Measurements from ENCODE around the gene MYBBP1A. TPM values are rescaled to one million over a fixed set of nuclear protein-coding genes. Genes with fewer than 3 reads are reported as not detected.
"Not testable (repeated sequence)": the region's sequence is repeated elsewhere in the genome, so short reads cannot be mapped to it uniquely, and the experiment has no call there.

MYBBP1A gene
- 10 to 100 TPM; 72.4 to 94.3 TPM for total RNA-seq

GRCh38 chr17:4554997-4555799 lies at the start of gene MYBBP1A:
Gene MYBBP1A (minus strand): TSS chr17:4555384. CDS start chr17:4555324, 60 bp downstream.
- Mint-ChIP-seq H3K4me3 (peak within 1 kb of the TSS; percentile 87), H3K9me3 (ENCODE audit: low read depth) (no peaks in the 10 kb centered on the region), H3K27ac (peak within 1 kb of the TSS; percentile 94), H3K27me3 (no peaks in the 10 kb centered on the region), H3K4me1 (peaks cover 27% of the 10 kb centered on the region), H3K36me3 (peaks cover 12% of the 10 kb centered on the region)
- DNase-seq: peak; percentile 98
- ATAC-seq: peak; percentile 96
- CTCF ChIA-PET: interaction anchor here (0.9 to 4.7 kb wide), 4 partner anchors 11 to 355 kb away, joined by 3 to 39 read pairs (median 4); no protein-coding TSS in a partner anchor

- H3K9me3 Mint-ChIP-seq (ENCODE audit: low read depth); H3K4me3 Mint-ChIP-seq; DNase-seq; ATAC-seq; H3K27ac Mint-ChIP-seq; H3K36me3 Mint-ChIP-seq; CTCF ChIA-PET; H3K4me1 Mint-ChIP-seq: not testable (repeated sequence)
- peaks cover 37% of the 10 kb centered on the region for H3K27me3 Mint-ChIP-seq
Measured at GRCh38 chr17:4604736-4605135, 49.6 kb upstream of the MYBBP1A start.

GRCh38 chr17:4604111-4604644 lies 49.0 kb upstream of the MYBBP1A start:
- H3K27ac Mint-ChIP-seq: no peak overlapping the region
- peaks cover 32% of the 10 kb centered on the region for H3K27me3 Mint-ChIP-seq

GRCh38 chr17:4602041-4602440 lies 46.9 kb upstream of the MYBBP1A start:
- H3K36me3 Mint-ChIP-seq: no peaks in the 10 kb centered on the region
- H3K4me3 Mint-ChIP-seq: no peak overlapping the region
- no peak overlapping the region for H3K27ac Mint-ChIP-seq
- DNase-seq (no peak), ATAC-seq (no peak)
- H3K4me1 Mint-ChIP-seq: peaks cover 3% of the 10 kb centered on the region
- H3K27me3 Mint-ChIP-seq: peaks cover 14% of the 10 kb centered on the region
- no peaks in the 10 kb centered on the region for H3K9me3 Mint-ChIP-seq (ENCODE audit: low read depth)
- CTCF ChIA-PET: no interaction called here

More at GRCh38 chr17:4604111-4604644, 49.0 kb upstream of the MYBBP1A start:
- ATAC-seq (no peak), DNase-seq (no peak)
- Mint-ChIP-seq H3K4me3 (no peak overlapping the region), H3K9me3 (ENCODE audit: low read depth) (no peaks in the 10 kb centered on the region), H3K4me1 (peaks cover 3% of the 10 kb centered on the region), H3K36me3 (no peaks in the 10 kb centered on the region)
- CTCF ChIA-PET: no interaction called here

GRCh38 chr17:4601326-4601725 lies 46.1 kb upstream of the MYBBP1A start:
- Mint-ChIP-seq H3K27me3 (peaks cover 12% of the 10 kb centered on the region), H3K36me3 (no peaks in the 10 kb centered on the region), H3K4me3 (no peak overlapping the region), H3K4me1 (peaks cover 3% of the 10 kb centered on the region), H3K27ac (no peak overlapping the region), H3K9me3 (ENCODE audit: low read depth) (no peaks in the 10 kb centered on the region)
- ATAC-seq: no peak
- CTCF ChIA-PET: no interaction called here
- DNase-seq: no peak

GRCh38 chr17:4600563-4600962 lies 45.4 kb upstream of the MYBBP1A start:
- no peak overlapping the region for H3K27ac Mint-ChIP-seq
- no peaks in the 10 kb centered on the region for H3K4me1 Mint-ChIP-seq
- H3K9me3 Mint-ChIP-seq (ENCODE audit: low read depth): no peaks in the 10 kb centered on the region
- H3K27me3 Mint-ChIP-seq: peaks cover 12% of the 10 kb centered on the region
- ATAC-seq (no peak), DNase-seq (no peak)
- no peaks in the 10 kb centered on the region for H3K36me3 Mint-ChIP-seq
- CTCF ChIA-PET: no interaction called here
- no peak overlapping the region for H3K4me3 Mint-ChIP-seq

- DNase-seq: no peak
- H3K36me3 Mint-ChIP-seq: no peaks in the 10 kb centered on the region
- H3K4me1 Mint-ChIP-seq: peaks cover 4% of the 10 kb centered on the region
- H3K4me3 Mint-ChIP-seq: no peak overlapping the region
- CTCF ChIA-PET: interaction anchor here (1.1 kb wide), 1 partner anchor 33 kb away, joined by 3 read pairs; no protein-coding TSS in a partner anchor
- H3K9me3 Mint-ChIP-seq (ENCODE audit: low read depth): no peaks in the 10 kb centered on the region
- peaks cover 13% of the 10 kb centered on the region for H3K27me3 Mint-ChIP-seq
- no peak overlapping the region for H3K27ac Mint-ChIP-seq
- no peak for ATAC-seq
Measured at GRCh38 chr17:4599505-4600281, 44.5 kb upstream of the MYBBP1A start.

- Mint-ChIP-seq H3K4me3 (no peak overlapping the region), H3K4me1 (peaks cover 4% of the 10 kb centered on the region), H3K27ac (no peak overlapping the region), H3K9me3 (ENCODE audit: low read depth) (no peaks in the 10 kb centered on the region), H3K36me3 (no peaks in the 10 kb centered on the region), H3K27me3 (peaks cover 11% of the 10 kb centered on the region)
- ATAC-seq: no peak
- CTCF ChIA-PET: interaction anchor here (1.1 kb wide), 1 partner anchor 32 kb away, joined by 3 read pairs; no protein-coding TSS in a partner anchor
- no peak for DNase-seq
Measured at GRCh38 chr17:4598776-4599504, 43.8 kb upstream of the MYBBP1A start.

- Mint-ChIP-seq H3K4me3 (no peak overlapping the region), H3K4me1 (peaks cover 4% of the 10 kb centered on the region), H3K9me3 (ENCODE audit: low read depth) (no peaks in the 10 kb centered on the region), H3K27ac (no peak overlapping the region), H3K36me3 (no peaks in the 10 kb centered on the region), H3K27me3 (peaks cover 9% of the 10 kb centered on the region)
- ATAC-seq (no peak), DNase-seq (no peak)
- CTCF ChIA-PET: no interaction called here
Measured at GRCh38 chr17:4597975-4598374, 42.8 kb upstream of the MYBBP1A start.

- CTCF ChIA-PET: no interaction called here
- no peak overlapping the region for H3K27ac Mint-ChIP-seq
- DNase-seq (no peak), ATAC-seq (no peak)
- peaks cover 4% of the 10 kb centered on the region for H3K4me1 Mint-ChIP-seq
- no peaks in the 10 kb centered on the region for H3K9me3 Mint-ChIP-seq (ENCODE audit: low read depth)
- H3K4me3 Mint-ChIP-seq: no peak overlapping the region
- H3K27me3 Mint-ChIP-seq: peaks cover 9% of the 10 kb centered on the region
- H3K36me3 Mint-ChIP-seq: no peaks in the 10 kb centered on the region
Measured at GRCh38 chr17:4596636-4597380, 41.6 kb upstream of the MYBBP1A start.

- H3K27me3 Mint-ChIP-seq; H3K4me3 Mint-ChIP-seq; H3K36me3 Mint-ChIP-seq; H3K9me3 Mint-ChIP-seq (ENCODE audit: low read depth); DNase-seq; H3K27ac Mint-ChIP-seq; H3K4me1 Mint-ChIP-seq; ATAC-seq: not testable (repeated sequence)
- CTCF ChIA-PET: interaction anchor here (1.1 to 1.5 kb wide), 3 partner anchors 29 to 31 kb away, joined by 3 to 5 read pairs (median 3); no protein-coding TSS in a partner anchor
Measured at GRCh38 chr17:4595685-4596342, 40.6 kb upstream of the MYBBP1A start.

Data from activated CD8-positive, alpha-beta memory T cell treated with anti-CD3 and anti-CD28 coated beads, Interleukin-2, amount 10 ng/mL, durations not matched to agents 7 days and 5 days (primary cell).